Stimulated activated CD8-positive, alpha-beta memory T cell treated with anti-CD3 and anti-CD28 coated beads, Interleukin-4, amount 100 ng/mL, for 24 hours (primary cell): ENCODE measurements around the gene NPM1.
"Not testable (repeated sequence)": the region's sequence is repeated elsewhere in the genome, so short reads cannot be mapped to it uniquely, and the experiment has no call there.

Experiments used
- DNase-seq: peaks from one replicate; pipeline ENCODE4 v3.0.0-alpha.2; 2020; ENCODE audit warnings: low read depth

The NPM1 gene

GRCh38 chr5:171413153-171413910, 25.7 kb downstream of the NPM1 start:
- no peak for DNase-seq

DNA sequence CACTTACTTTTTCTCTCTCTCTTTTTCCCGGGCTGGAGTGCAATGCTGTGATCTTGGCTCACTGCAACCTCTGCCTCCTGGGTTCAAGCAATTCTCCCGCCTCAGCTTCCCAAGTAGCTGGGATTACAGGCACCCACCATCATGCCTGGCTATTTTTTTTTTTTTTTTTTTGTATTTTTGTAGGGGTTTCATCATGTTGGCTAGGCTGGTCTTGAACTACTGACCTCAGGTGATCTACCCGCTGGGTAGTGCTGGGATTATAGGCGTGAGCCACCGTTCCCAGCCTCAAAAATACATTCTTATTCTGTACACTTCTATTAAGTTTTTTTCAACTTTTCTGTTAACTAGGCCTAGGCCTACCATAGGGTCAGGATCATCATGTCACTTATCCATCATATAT, 26.3 kb downstream of the NPM1 start:
- DNase-seq, result not testable (repeated sequence)

- DNase-seq, result no peak
Measured at GRCh38 chr5:171415115-171415730, 27.6 kb downstream of the NPM1 start.

DNA sequence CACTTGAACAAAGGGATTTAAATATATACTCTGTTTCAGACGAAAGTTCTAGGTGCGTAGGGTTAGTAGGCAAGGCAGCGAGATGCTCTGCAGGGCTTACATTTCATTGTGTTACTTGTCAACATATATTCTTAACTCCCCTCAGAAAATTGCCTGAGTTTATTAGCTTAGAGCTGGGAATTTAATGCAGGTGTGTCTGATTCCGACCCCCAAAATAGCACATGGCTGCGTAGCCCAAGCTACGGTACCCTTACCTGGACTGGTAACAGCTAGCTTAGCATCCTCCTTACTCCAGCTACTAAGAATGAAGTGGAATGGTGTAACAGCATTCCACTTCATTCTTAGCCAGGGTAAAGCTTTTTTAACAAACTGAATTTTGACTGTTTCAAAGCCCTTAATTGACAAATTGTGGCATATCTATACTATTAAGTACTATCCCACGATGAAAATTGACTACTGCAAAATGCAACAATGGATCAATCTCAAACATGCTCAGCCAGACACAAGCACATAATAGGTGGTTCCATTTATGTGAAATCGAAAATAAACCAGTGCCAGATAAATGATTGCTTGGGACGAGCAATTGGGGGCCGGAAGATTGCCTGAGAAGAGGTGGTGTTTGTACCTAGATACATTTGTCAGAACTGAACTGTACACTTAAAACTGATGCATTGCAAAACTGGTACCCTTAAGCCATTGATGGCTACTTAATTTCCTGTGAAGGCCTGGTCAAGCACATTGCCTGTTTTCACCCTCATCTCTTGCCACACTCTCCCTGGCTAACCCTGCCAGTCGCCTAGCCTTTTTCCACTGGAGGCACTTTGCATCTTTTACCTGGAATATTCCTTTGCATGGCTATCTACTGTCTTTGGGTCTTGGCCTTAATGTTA, 28.8 kb downstream of the NPM1 start:
- DNase-seq, result no peak

- DNase-seq, result peak; percentile 28
Measured at GRCh38 chr5:171418316-171418981, 30.8 kb downstream of the NPM1 start.

- DNase-seq, result peak; percentile 13
Measured at GRCh38 chr5:171418982-171419687, 31.5 kb downstream of the NPM1 start, which contains the start of gene FGF18. Gene FGF18 (plus strand): TSS chr5:171419647. CDS start chr5:171420200, 553 bp downstream.

- DNase-seq, result peak; percentile 9
Measured at GRCh38 chr5:171419688-171420430, 32.2 kb downstream of the NPM1 start.

- DNase-seq, result no peak
Measured at GRCh38 chr5:171420431-171421241, 33.0 kb downstream of the NPM1 start.

DNA sequence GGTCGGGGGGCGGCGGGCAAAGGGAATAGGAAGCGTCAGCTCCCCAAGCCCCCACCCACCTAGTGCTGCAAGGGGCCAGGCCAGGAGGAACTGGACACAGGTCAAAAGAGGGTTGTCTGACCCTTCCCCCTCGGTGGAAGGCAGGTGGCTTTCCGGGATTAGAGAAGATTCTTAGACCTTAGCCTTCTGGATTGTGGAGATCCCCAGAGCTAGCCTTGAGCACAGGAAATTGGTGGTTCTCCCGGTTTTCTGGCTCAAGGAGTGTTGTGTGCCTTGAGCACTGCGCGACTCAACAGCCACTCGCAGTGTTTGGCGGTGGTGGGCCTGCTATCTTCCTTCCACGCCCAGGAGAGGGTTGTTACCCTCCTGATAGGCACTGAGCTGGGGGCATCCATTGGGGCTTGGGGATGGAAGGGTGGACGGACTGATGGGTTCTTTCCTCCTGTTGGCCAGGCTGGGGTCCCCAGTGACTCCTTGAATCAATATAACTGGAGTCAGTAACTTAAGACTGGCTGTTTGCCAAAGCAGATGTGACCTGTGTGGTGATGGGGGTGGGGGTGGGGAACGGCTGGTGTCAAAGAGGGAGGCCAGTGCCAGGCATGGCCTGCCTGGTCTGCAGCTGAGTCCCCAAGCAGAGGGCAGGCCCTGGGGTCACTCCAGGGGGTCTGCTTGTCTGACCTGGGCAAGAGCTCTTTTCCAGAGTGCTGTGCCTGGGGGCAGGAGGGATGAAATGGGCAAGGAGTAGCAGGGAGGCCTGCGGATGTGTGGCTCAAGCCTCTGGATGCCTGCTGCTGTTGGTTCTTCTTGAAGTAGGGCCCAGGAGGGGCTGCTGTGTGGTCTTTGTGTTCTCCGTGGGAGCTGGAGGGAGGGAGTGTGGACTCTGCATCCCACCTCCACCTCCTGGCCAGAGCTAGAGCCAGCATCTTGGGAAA, 33.9 kb downstream of the NPM1 start:
- DNase-seq, result no peak

- no peak for DNase-seq
Measured at GRCh38 chr5:171422495-171422894, 34.8 kb downstream of the NPM1 start.

GRCh38 chr5:171422902-171423663, 35.4 kb downstream of the NPM1 start:
- no peak for DNase-seq

GRCh38 chr5:171424726-171425125, 37.1 kb downstream of the NPM1 start:
- no peak for DNase-seq

DNA sequence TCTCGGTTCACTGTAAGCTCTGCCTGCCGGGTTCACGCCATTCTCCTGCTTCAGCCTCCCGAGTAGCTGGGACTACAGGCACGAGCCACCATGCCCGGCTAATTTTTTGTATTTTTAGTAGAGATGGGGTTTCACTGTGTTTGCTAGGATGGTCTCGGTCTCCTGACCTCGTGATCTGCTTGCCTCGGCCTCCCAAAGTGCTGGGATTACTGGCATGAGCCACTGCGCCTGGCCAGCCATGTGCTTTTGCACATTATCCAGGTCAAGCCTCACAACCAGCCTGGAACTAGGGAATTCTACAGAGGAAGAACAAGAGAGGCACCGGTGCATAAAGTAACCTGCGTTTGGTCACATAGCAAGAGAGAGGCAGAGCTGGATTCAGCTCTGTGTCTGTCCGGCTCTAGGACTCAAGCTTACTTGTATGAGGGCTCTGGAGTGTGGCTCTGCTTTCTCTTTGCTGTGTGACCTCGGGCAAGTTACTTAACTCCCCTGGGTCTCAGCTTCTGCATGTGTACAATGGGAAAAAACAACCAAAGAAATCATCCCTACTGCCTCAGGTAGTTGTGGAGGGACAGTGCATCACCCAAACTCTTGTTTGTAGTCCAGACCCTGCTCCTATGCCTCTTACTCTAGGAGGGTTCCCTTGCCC, 38.1 kb downstream of the NPM1 start:
- DNase-seq, result no peak

DNA sequence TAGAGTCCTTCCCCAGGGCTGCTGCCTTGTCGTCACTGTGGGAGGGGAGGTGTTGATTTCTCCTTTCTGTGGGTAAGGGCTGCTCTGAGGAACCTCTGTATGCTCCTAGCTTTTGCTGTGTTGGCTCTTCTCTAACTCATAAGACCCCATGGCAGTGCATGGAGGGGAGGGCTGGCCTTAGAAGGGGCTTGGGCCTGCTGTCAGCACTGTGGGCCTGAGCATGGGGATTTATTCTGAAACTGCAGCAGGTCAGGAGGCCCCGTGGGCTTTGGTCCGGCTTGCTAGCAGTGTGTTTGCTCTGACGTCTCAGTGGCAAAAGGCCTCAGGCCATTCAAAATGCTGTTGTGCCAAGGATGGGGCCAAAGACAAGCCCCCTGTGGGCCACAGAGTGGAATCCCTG, 38.6 kb downstream of the NPM1 start:
- DNase-seq, result no peak

DNA sequence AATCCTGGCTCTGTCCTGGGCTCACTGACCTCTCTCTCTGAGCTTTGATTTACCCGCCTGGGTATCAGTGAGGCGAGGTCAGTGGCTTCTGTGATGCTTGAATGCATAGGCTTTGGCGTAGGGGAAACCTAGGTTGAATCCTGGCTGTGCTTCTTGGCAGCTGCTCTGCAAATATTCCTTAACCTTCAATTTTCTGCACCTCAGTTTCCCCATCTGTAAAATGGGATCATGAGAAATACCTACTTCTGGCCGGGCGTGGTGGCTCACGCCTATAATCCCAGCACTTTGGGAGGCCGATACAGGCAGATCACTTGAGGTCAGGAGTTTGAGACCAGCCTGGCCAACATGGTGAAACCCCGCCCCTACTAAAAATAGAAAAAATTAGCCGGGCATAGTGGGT, 39.0 kb downstream of the NPM1 start:
- no peak for DNase-seq

- DNase-seq, result no peak
Measured at GRCh38 chr5:171427318-171428167, 39.9 kb downstream of the NPM1 start.
